NCI-H1105 treated with DMSO at 0.1 percent for 48 hours (cell line): Measurements from ENCODE around the gene PBX1.

Experiments
- DNase-seq: peaks from one replicate; lab custom pipeline; 2025; lab: John Stamatoyannopoulos, UW

Gene PBX1

GRCh38 chr1:164864161-164864560 is 305.2 kb downstream of the PBX1 start:
- no peak for DNase-seq

GRCh38 chr1:164865385-164865784 is 306.4 kb downstream of the PBX1 start:
- no peak for DNase-seq

GRCh38 chr1:164867590-164867989 is 308.6 kb downstream of the PBX1 start:
- DNase-seq: no peak

DNA sequence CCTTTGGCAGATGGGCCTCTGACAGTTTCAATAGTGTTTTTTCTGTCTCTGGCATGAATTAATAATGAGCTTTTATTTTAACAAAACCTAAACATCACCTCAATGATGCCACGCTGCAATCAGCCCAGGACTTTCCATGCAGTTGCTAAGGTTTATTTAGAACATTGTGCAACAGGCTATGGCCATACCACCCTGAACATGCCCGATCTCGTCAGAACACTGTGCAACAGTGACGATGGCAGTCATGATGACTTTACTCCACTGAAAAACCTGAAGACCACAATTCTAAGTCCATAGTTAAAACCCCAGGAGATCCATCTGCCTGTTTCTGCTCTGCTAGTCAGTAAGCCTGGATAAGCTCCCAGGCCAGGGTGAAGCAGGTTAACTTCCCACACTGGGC is 310.0 kb downstream of the PBX1 start:
- no peak for DNase-seq

DNA sequence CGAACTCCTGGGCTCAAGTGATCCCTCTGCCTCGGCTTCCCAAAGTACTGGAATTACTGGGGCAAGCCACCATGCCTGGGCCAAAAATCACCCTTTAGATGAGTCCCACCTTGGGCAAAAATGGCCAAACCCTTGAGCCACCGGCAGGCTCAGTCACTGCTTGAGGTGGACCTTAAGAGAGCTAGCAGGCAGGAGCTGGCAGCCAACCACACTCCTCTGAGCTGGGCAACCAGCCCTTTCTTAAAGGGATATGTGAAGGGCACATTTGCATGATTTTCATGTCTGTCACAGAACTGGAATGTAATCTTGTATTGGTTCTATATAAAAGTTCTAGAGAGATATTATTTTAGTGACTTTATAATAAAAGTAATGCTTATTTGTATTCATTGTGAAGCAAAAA is 316.5 kb downstream of the PBX1 start:
- DNase-seq: no peak

- DNase-seq: no peak
These were observed 317.6 kb downstream of the PBX1 start for GRCh38 chr1:164876398-164877116.

DNA sequence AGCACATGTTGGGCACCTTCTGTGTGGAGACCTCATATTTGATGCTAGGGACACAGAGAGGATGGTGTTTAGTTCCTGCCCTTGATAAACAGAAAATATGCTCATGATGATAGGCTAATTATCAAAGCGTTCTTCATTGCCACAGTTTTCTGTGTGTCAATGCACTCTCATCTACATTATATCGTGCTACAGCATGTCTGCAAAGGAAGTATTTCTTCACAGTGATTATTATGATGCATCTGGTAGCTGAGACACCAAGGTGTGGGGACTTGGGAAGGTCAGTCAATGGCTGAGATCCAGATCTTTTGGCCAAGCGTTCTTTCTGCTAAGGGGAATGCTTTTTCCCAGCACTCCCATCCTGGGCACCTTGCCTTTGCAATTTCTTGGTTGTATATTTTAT is 321.2 kb downstream of the PBX1 start:
- no peak for DNase-seq

DNA sequence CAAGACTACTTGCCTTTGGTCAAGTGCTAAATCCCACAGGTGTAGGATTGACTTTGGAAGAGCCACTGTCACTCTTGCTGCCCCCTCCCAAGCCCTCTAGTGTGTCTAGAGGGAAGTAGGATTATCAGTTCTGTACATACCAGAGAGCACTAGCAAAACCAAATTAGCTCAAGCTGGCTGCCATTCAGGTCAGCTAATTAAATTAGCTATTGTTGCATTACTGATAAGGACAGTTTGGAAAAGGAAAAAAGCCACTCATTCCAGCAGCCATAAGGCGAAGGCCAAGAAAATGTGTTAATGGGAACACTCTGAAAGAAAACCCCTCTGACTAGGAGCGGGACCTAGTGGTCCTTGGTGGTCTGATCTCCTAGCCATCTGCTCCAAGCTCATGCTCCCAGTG is 321.7 kb downstream of the PBX1 start:
- DNase-seq: no peak

DNA sequence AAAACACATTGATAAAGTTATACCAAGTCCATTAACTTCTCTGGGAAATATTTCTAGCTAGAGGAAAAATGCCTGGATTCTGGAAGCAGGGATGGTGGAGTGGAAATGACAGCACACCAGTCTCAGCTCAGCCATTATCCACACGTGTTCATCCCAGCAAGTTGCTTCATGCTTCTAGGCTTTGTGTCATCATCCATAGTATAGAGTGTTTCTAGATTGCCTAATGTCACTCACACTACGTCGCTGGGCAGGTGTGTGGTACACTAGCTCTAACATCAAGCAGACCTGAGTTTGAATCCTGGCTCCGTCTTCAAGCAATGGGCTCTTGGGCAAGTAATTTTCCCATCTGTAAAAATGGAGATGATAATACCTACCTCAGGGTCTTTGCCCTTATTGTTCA is 326.3 kb downstream of the PBX1 start:
- DNase-seq: no peak

DNA sequence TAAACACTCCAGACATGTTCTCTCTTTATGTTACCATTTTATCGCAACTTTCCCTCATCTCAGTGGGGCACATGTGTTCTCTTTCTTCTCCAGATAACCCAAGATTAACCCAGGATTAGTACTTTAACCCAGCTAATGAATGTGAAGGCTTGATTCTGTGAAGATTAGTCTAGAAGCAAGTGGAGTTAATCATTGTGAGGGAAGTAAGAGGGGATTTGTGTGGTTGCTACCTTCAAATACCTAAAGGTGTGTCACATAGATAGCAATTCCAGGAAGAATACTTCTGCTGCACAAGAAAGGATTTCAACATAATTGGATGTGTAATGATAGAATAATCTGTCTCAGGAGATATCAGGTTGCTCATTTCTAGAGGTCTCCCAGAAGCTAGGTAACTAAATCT is 327.1 kb downstream of the PBX1 start:
- DNase-seq: no peak

DNA sequence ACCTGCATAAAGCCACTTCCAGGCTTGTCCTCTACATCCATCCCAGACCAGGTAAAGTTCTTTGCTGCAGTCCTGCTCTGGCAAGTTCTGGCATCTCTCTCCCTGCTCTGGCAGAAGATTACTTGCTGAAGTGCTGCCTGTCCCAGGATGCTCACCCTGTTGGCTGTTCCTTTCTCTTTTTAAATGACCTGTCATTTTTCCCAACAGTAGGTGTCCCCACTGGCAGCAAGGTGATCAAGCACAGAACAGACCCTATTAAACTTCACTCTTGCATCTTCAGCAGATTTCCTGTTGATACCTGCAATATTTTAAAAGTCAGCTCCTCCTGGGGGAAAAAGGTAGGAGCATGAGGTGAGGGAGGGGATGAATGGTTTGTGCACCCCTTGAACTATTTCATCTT is 332.6 kb downstream of the PBX1 start:
- no peak for DNase-seq

DNA sequence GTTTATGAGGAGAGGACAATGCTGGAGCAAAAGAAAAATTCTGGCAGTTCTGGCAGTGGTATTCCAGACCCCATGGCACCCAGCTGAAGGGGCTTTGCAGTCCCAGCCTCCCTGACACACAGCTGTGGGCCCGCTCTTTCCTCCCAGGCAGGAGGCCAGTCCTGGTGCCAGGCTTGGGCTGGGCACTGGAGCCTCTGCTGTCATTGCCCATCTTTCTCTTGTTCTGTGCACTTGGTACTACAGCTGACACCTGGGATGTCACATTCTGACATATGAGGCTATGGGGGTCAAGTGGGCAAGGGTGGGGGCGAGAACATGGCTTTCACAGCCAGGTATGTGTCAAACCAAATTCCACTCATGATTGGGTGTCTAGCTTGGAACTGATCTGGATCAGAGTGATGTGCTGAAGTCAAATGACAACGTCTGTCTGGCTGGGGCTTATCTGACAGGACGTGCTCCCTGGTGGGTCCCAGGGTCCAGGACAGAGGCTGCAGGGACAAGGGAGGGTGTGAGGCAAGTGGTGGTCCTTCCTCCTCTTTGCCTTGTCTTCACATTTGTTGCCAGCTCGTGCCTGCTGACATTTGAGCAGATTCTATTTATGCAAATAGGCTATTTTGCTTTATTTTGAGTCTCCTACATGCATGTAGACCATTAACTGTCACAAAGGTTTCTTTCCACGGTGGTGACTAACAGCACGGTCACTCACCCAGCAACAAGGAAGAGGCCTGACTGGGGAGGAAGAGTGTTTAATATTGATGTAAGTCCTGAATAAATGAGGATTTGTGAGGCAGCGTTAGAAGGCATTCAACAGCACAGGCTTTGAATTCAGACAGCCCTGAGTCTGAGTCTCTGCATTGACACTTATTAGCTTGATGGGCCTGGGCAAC is 336.3 kb downstream of the PBX1 start:
- no peak for DNase-seq

GRCh38 chr1:164901031-164901430 is 342.0 kb downstream of the PBX1 start:
- DNase-seq: no peak
